HUDEP-2 (cell line): ENCODE results near the gene METRN.

Source experiments
- DNase-seq, 76 experiments: peaks; one replicate each; lab custom pipeline; 2025; ENCODE audit not compliant: unreplicated experiment in 76 of 76; lab: John Stamatoyannopoulos, UW

METRN gene

GRCh38 chr16:767743-768235, 52.9 kb downstream of the METRN start:
- DNase-seq, result no peak

- no peak for DNase-seq
Observed at GRCh38 chr16:768428-768827, 53.5 kb downstream of the METRN start.
